IMR-90 (cell line): ENCODE results near the gene NCKAP5. TPM values are rescaled to one million over a fixed set of nuclear protein-coding genes. Genes with fewer than 3 reads are reported as not detected.

ENCODE experiments used
- ATAC-seq: fragments of 200-7000 bp; cut with Tn5 transposase; 2 replicates; pipeline ENCODE4 v1.9.1; 2020; ENCODE audit warnings: low read depth, mild to moderate bottlenecking, moderate library complexity
- BruUV-seq: library from RNA; stranded (reverse); fragments of 400-500 nt; replicated peaks from 2 replicates; lab custom pipeline; 2021; lab: Mats Ljungman, UMichigan
- CTCF ChIA-PET: fragments of 300-600 bp; formaldehyde crosslinking; extraction: SDS; loops from one replicate; lab custom pipeline; 2021; ENCODE audit warnings: antibody characterized with exemption; lab: Yijun Ruan, JAX
- POLR2A ChIA-PET: fragments of 300-600 bp; sonication (Branson Sonifier 250); formaldehyde crosslinking; loops from one replicate; lab custom pipeline; 2022; ENCODE audit warnings: antibody characterized with exemption; ENCODE audit not compliant: unreplicated experiment; lab: Charles Lee
- DNase-seq: peaks from one replicate; pipeline ENCODE4 v3.0.0; 2013
- H2AFZ ChIP-seq: replicated peaks from 2 replicates; pipeline ENCODE3; 2013; ENCODE audit warnings: low read length, mild to moderate bottlenecking; ENCODE audit not compliant: poor library complexity
- H2AK5ac ChIP-seq: 2 replicates; pipeline ENCODE4 v1.6.1; 2013; ENCODE audit warnings: low read depth, low read length, inconsistent platforms
- H2AK9ac ChIP-seq: replicated peaks from 2 replicates; pipeline ENCODE3; 2013; ENCODE audit warnings: mild to moderate bottlenecking, low read depth, low read length, moderate library complexity; ENCODE audit not compliant: poor library complexity
- H2BK120ac ChIP-seq: 2 replicates; pipeline ENCODE4 v1.6.1; 2013; ENCODE audit warnings: low read depth, low read length, inconsistent platforms
- H2BK15ac ChIP-seq: 3 replicates; pipeline ENCODE4 v1.6.1; 2013; ENCODE audit warnings: low read depth, low read length, inconsistent platforms
- H2BK20ac ChIP-seq: 2 replicates; pipeline ENCODE4 v1.6.1; 2013; ENCODE audit warnings: low read depth, mild to moderate bottlenecking, inconsistent platforms, low read length, moderate library complexity
- H2BK5ac ChIP-seq: 2 replicates; pipeline ENCODE4 v1.6.1; 2013; ENCODE audit warnings: mild to moderate bottlenecking, low read depth, low read length, inconsistent platforms; ENCODE audit not compliant: poor library complexity, severe bottlenecking
- H3K14ac ChIP-seq: replicated peaks from 2 replicates; pipeline ENCODE4 v1.6.1; 2013; ENCODE audit warnings: low read depth, low read length, inconsistent platforms
- H3K18ac ChIP-seq: 2 replicates; pipeline ENCODE4 v1.6.1; 2013; ENCODE audit warnings: low read depth, low read length, control low read depth
- H3K23ac ChIP-seq: 2 replicates; pipeline ENCODE4 v1.6.1; 2013; ENCODE audit warnings: low read depth, low read length, inconsistent platforms
- H3K27ac ChIP-seq: 2 replicates; pipeline ENCODE4 v1.5.1; 2013; ENCODE audit warnings: mild to moderate bottlenecking, control low read depth, low read length; ENCODE audit not compliant: insufficient read depth
- H3K27me3 ChIP-seq: 2 replicates; pipeline ENCODE4 v1.6.1; 2013; ENCODE audit warnings: low read length; ENCODE audit not compliant: control insufficient read depth, insufficient read depth
- H3K36me3 ChIP-seq: 2 replicates; pipeline ENCODE4 v1.6.1; 2013; ENCODE audit warnings: low read length, mixed read lengths; ENCODE audit not compliant: control insufficient read depth, insufficient read depth
- H3K4ac ChIP-seq: 2 replicates; pipeline ENCODE4 v1.6.1; 2013; ENCODE audit warnings: low read depth, low read length, inconsistent platforms
- H3K4me1 ChIP-seq: 2 replicates; pipeline ENCODE4 v1.6.1; 2013; ENCODE audit warnings: low read length, mixed read lengths; ENCODE audit not compliant: control insufficient read depth, insufficient read depth
- H3K4me2 ChIP-seq: 2 replicates; pipeline ENCODE4 v1.6.1; 2013; ENCODE audit warnings: low read depth, mild to moderate bottlenecking, control low read depth, low read length, moderate library complexity
- H3K4me3 ChIP-seq: 2 replicates; pipeline ENCODE4 v1.5.1; 2013; ENCODE audit warnings: low read depth, mild to moderate bottlenecking, control low read depth, low read length, moderate library complexity; ENCODE audit not compliant: insufficient read depth
- H3K56ac ChIP-seq: 2 replicates; pipeline ENCODE4 v1.6.1; 2013; ENCODE audit warnings: low read length, inconsistent platforms; ENCODE audit not compliant: insufficient read depth; ENCODE audit errors: extremely low read depth
- H3K79me1 ChIP-seq, 2 experiments: 2 replicates each; pipeline ENCODE4 v1.6.1; 2013; ENCODE audit warnings: low read length in 2 of 2, inconsistent platforms in 1 of 2, low read depth in 1 of 2
- H3K9ac ChIP-seq: 2 replicates; pipeline ENCODE4 v1.6.1; 2013; ENCODE audit warnings: low read depth, low read length, control low read depth
- H3K9me1 ChIP-seq: 2 replicates; pipeline ENCODE4 v1.6.1; 2013; ENCODE audit warnings: low read length, inconsistent platforms; ENCODE audit not compliant: insufficient read depth
- H3K9me3 ChIP-seq: 2 replicates; pipeline ENCODE4 v1.6.1; 2013; ENCODE audit warnings: low read length; ENCODE audit not compliant: control insufficient read depth, insufficient read depth
- H4K20me1 ChIP-seq: 2 replicates; pipeline ENCODE4 v1.6.1; 2013; ENCODE audit warnings: low read length, inconsistent platforms; ENCODE audit not compliant: insufficient read depth
- H4K5ac ChIP-seq: 2 replicates; pipeline ENCODE4 v1.6.1; 2013; ENCODE audit warnings: mild to moderate bottlenecking, low read depth, low read length, control low read depth
- H4K8ac ChIP-seq, 2 experiments: 2 replicates each; pipeline ENCODE4 v1.6.1; 2013; ENCODE audit warnings: low read depth in 2 of 2, low read length in 2 of 2, control low read depth in 1 of 2, inconsistent platforms in 1 of 2
- H4K91ac ChIP-seq: 2 replicates; pipeline ENCODE4 v1.6.1; 2013; ENCODE audit warnings: low read depth, low read length, inconsistent platforms; ENCODE audit not compliant: insufficient read depth
- ELK1 ChIP-seq: fragments of 150-350 bp; IDR thresholded peaks from 2 replicates; pipeline ENCODE4 v1.6.1; 2016; ENCODE audit warnings: low read depth, mild to moderate bottlenecking, low read length, moderate library complexity, borderline replicate concordance
- MAZ ChIP-seq: IDR thresholded peaks from 2 replicates; pipeline ENCODE4 v1.6.1; 2012; ENCODE audit warnings: low read depth, mild to moderate bottlenecking, low read length, improper control_type of control experiment, moderate library complexity, borderline replicate concordance
- RFX5 ChIP-seq: IDR thresholded peaks from 2 replicates; pipeline ENCODE4 v1.8.0; 2012; ENCODE audit warnings: low read depth, mild to moderate bottlenecking, low read length, moderate library complexity
- WGBS, 2 experiments: methylation state at CpG; one replicate each; pipeline versions ENCODE4 v1.1.5 to v1.1.7; 2013; ENCODE audit warnings: missing lambda C conversion rate in 2 of 2; ENCODE audit not compliant: insufficient read length in 1 of 2; ENCODE audit errors: extremely low coverage in 2 of 2; 5-methylcytosine and 5-hydroxymethylcytosine counted together
- dilution Hi-C: fragments of 300-500 bp; cut with HindIII; formaldehyde crosslinking; loops from one replicate; pipeline ENCODE4 v1.14.3; 2018; ENCODE audit warnings: low sequenced_read_pairs; ENCODE audit not compliant: unreplicated experiment
- in situ Hi-C: fragments of 300-500 bp; cut with MboI; formaldehyde crosslinking; loops from 3 replicates; pipeline ENCODE4 v1.14.3; 2019; ENCODE audit warnings: low sequenced_read_pairs, inconsistent platforms, mixed read lengths
- intact Hi-C: fragments of 100-400 bp; cut with micrococcal nuclease; formaldehyde crosslinking; loops from 2 replicates; pipeline ENCODE4 v1.10.0; 2022
- polyA plus RNA-seq, 3 experiments: library from polyadenylated mRNA; depleted of rRNA; stranded (reverse); fragments of >200 nt; gene quantifications; 2 replicates each; pipeline ENCODE4 v1.2.3, GENCODE V29; 2012; ENCODE audit warnings: low replicate concordance in 1 of 3
- total RNA-seq: library from RNA; depleted of rRNA; stranded (reverse); fragments of >200 nt; gene quantifications from 2 replicates; pipeline ENCODE4 v1.2.3, GENCODE V29; 2012
- TF ChIP-seq, protein P1 (sequence below): fragments of 150-350 bp; IDR thresholded peaks from 2 replicates; pipeline ENCODE4 v1.6.1; 2017; ENCODE audit warnings: mild to moderate bottlenecking, antibody characterized with exemption, low read length, low read depth

NCKAP5 gene
- total and polyA plus RNA-seq, 2 of the 4 experiments (the other 2 are of a cell fraction): 2.7 to 3.9 TPM

DNA sequence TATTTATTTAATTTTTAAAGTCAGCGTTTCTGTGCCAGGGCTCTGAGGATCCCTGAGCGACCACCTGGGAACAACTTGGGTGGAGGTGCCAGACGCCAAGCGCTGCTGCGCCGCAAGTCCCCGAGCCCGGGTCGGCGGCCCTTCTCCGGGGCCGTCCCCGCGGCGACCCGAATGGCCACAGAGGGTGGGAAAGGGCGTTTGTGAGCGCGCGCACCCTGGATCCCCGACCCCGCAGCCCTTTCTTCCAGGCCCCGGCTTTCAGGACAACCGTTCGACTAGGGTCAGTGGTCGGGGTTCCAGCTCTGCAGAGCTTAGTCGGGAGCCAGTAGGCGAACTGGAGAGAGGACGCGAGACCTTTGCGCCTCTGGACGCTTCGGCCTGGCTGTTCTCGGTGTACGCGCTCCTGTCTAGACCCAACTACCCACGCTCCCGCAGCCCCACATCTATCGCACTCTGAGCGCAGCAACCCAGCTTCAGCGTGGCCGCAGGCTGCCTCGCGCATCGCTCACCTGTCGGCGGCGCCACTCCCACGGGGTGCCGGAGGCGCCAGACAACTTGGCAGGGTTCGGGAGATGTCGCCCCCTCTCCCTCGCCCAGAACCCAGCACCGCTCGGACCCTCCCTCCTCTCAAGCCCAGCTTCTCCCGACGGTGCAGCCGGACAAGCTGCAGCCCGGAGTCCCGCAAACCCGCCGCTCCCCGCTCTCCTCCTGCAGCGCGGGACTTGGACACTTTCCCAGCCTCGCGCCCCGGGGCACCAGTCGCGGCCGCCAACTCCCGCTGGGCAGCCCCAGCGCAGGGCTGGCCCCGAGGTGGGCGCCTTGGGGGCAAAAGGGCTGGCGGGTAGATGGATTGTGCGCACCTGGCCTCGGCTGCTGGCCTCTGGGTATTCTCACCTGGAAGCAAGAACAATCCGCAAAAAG is 899.0 kb downstream of the NCKAP5 start:
- H3K4me3 ChIP-seq: peak overlapping the region; percentile 69
- no peaks in the 10 kb centered on the region; the same call in 1 of the 2 replicates for H3K36me3 ChIP-seq
- H3K56ac ChIP-seq: peak overlapping the region; percentile 86
- intact Hi-C loops: no loop called here
- TF ChIP-seq, protein P1, sequence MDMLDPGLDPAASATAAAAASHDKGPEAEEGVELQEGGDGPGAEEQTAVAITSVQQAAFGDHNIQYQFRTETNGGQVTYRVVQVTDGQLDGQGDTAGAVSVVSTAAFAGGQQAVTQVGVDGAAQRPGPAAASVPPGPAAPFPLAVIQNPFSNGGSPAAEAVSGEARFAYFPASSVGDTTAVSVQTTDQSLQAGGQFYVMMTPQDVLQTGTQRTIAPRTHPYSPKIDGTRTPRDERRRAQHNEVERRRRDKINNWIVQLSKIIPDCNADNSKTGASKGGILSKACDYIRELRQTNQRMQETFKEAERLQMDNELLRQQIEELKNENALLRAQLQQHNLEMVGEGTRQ: no peak
- no peak for TF ChIP-seq RFX5
- TF ChIP-seq ELK1: no peak
- TF ChIP-seq MAZ: 0 out of 2 replicates have a peak, but pooled peaks have one; percentile 11
- peaks cover 9% of the 10 kb centered on the region for H3K9me1 ChIP-seq
- peak overlapping the region; percentile 85 for H2AFZ ChIP-seq
- H3K9ac ChIP-seq: peak overlapping the region; percentile 47
- H4K91ac ChIP-seq: peak overlapping the region; percentile 70
- peak overlapping the region; percentile 91 for H3K4me2 ChIP-seq
- H3K27ac ChIP-seq: peak overlapping the region; percentile 14; the same call in 1 of the 2 replicates
- peaks cover 6% of the 10 kb centered on the region for H4K20me1 ChIP-seq
- BruUV-seq: no TSS peak
- ChIA-PET POLR2A (interaction anchor here (0.6 kb wide), 1 partner anchor 109 kb away, joined by 5 read pairs; no protein-coding TSS in a partner anchor), CTCF (interaction anchor here (1.4 to 2.2 kb wide), 3 partner anchors 10 to 122 kb away, joined by 4 to 8 read pairs (median 4); no protein-coding TSS in a partner anchor)
- dilution Hi-C loops: no loop called here
- DNase-seq: no peak
- 2% methylated on average over 33 of the region's 80 CpGs; no CpG with 5 or more reads in 1 of the 2 experiments for WGBS, 2 experiments
- H2AK5ac ChIP-seq: no peak overlapping the region
- H2BK20ac ChIP-seq: no peak overlapping the region
- in situ Hi-C loops: loop anchor here (25.0 kb wide), 2 partner anchors 893 to 1168 kb away; partner anchors contain the start of gene NCKAP5
- H2AK9ac ChIP-seq: peak overlapping the region; percentile 18
- H2BK120ac ChIP-seq: peak overlapping the region; percentile 62; the same call in 1 of the 2 replicates
- peak; percentile 8 for ATAC-seq
- no peaks in the 10 kb centered on the region for H3K27me3 ChIP-seq
- H3K14ac ChIP-seq: peak overlapping the region; percentile 70
- no peak overlapping the region for H4K5ac ChIP-seq
- H4K8ac ChIP-seq: peak overlapping the region; percentile 41 to 47; a peak in 2 of 4 replicates
- peaks cover 20 to 44% of the 10 kb centered on the region in 2 experiments for H3K79me1 ChIP-seq
- H3K9me3 ChIP-seq: no peaks in the 10 kb centered on the region
- H3K23ac ChIP-seq: peak overlapping the region; percentile 96
- peak overlapping the region; percentile 25; the same call in 1 of the 3 replicates for H2BK15ac ChIP-seq
- H3K4ac ChIP-seq: peak overlapping the region; percentile 86
- 0 out of 2 replicates have a peak overlapping the region, but pooled peaks have one; percentile 6 for H3K18ac ChIP-seq
- H3K4me1 ChIP-seq: peaks cover 9% of the 10 kb centered on the region
- H2BK5ac ChIP-seq: no peak overlapping the region
